Measurements from ENCODE around the gene GRIK1. TPM values are rescaled to one million over a fixed set of nuclear protein-coding genes. Genes with fewer than 3 reads are reported as not detected.

Gene GRIK1
- polyA plus RNA-seq, 6 donors from 2014 or later, result not detected

DNA sequence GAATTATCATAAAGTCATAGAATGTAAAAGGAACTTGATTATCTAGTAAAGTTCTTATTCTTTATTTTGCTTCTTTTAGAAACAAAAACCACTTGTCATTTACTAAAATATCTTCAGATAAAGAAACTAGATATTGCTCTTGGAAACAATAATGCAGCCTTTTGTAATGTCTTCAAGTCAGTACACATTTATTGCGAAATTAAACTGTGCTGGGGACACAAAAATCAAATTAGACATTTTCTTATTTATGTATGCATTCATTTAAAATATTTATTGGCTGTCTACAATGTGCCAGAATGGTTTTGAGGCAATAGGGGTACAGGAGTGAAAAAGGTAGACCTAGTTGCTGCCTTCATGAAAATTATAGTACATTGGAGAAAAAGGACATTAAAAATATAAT, 201.1 kb downstream of the GRIK1 start:
- peaks cover 0 to 7% (median 5%) of the 10 kb centered on the region in 3 donors for H3K27me3 Mint-ChIP-seq
- ATAC-seq (ENCODE audit: low read depth in 2 of 2) (no peak), DNase-seq (no peak)
- H3K27ac Mint-ChIP-seq, result no peak overlapping the region
- H3K4me3 Mint-ChIP-seq, result no peak overlapping the region
- no peaks in the 10 kb centered on the region for H3K4me1 Mint-ChIP-seq
- peaks cover 0 to 5% (median 0%) of the 10 kb centered on the region in 7 donors for H3K9me3 Mint-ChIP-seq
- no peaks in the 10 kb centered on the region for H3K36me3 Mint-ChIP-seq

DNA sequence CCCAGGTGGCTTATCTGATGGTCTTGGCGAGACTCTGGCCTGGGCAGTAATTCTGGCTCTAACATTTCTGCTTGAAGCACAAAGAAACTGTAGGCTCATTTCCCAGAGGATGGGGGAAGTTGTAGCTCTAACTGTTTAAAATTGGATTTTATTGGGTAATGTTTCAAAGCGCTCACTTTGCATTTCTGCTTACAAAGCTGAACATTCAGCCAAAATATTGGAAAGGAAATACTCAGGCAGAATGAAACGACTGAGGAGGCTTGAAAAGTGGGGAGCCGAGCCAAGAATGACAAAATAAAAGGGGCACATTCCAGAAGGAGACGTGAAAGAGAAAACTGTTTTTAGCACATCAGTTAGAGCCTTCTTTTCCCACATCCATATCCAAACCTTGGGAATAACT, 202.6 kb downstream of the GRIK1 start:
- DNase-seq, result no peak
- no peaks in the 10 kb centered on the region for H3K4me1 Mint-ChIP-seq
- no peak overlapping the region for H3K27ac Mint-ChIP-seq
- no peaks in the 10 kb centered on the region for H3K36me3 Mint-ChIP-seq
- ATAC-seq (ENCODE audit: low read depth in 2 of 2), result no peak
- no peak overlapping the region for H3K4me3 Mint-ChIP-seq
- H3K9me3 Mint-ChIP-seq, result peaks cover 0 to 5% (median 0%) of the 10 kb centered on the region in 7 donors
- H3K27me3 Mint-ChIP-seq, result peaks cover 0 to 5% (median 0%) of the 10 kb centered on the region in 3 donors

DNA sequence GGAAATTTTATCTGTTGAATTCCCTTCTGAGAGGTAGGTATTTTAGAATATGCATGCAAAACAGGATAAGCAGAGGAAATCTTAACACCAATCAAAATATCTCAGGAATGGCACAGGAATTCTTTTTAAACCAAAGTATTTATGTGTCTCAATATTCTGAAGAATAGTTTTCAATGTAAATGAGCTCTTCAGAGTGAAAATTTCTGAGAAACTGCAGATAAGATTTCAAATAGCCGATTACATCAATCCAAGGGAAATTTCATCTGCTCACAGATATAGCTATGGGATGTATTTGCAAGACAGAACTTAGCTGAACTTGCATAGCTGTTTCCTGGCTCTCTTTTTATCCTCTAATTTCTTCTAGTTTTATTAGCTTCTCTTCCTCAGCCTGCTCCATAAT, 209.5 kb downstream of the GRIK1 start:
- Mint-ChIP-seq H3K4me3 (no peak overlapping the region), H3K4me1 (no peaks in the 10 kb centered on the region), H3K27ac (peak overlapping the region in 1 of 6 donors; percentile 49), H3K9me3 (peaks cover 0 to 9% (median 0%) of the 10 kb centered on the region in 7 donors), H3K27me3 (no peaks in the 10 kb centered on the region), H3K36me3 (no peaks in the 10 kb centered on the region)
- DNase-seq (no peak), ATAC-seq (ENCODE audit: low read depth in 2 of 2) (no peak)

DNA sequence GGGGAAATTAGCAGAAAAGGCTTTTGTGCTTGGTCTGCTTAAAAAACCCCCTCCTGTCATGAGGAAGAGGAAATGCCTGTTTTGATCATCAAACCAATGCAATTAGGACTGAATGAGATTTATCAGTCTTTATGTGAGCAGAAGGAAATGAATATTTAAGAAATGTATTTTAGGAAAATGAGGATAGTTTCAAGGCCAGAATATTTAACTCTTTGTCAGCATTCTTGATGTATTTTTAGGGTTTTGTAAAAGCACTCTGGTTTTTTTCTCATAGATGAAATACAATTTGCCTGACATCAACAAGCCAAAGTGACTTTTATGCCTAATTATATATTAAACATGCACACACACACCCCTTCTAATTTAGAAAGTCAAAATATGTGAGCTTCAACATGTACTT, 213.8 kb downstream of the GRIK1 start:
- H3K27ac Mint-ChIP-seq, result no peak overlapping the region
- ATAC-seq (ENCODE audit: low read depth in 2 of 2) (no peak), DNase-seq (no peak)
- no peaks in the 10 kb centered on the region for H3K36me3 Mint-ChIP-seq
- H3K9me3 Mint-ChIP-seq, result peaks cover 0 to 5% (median 0%) of the 10 kb centered on the region in 7 donors
- no peaks in the 10 kb centered on the region for H3K4me1 Mint-ChIP-seq
- H3K27me3 Mint-ChIP-seq, result peaks cover 2 to 4% (median 4%) of the 10 kb centered on the region in 3 donors
- H3K4me3 Mint-ChIP-seq, result no peak overlapping the region

DNA sequence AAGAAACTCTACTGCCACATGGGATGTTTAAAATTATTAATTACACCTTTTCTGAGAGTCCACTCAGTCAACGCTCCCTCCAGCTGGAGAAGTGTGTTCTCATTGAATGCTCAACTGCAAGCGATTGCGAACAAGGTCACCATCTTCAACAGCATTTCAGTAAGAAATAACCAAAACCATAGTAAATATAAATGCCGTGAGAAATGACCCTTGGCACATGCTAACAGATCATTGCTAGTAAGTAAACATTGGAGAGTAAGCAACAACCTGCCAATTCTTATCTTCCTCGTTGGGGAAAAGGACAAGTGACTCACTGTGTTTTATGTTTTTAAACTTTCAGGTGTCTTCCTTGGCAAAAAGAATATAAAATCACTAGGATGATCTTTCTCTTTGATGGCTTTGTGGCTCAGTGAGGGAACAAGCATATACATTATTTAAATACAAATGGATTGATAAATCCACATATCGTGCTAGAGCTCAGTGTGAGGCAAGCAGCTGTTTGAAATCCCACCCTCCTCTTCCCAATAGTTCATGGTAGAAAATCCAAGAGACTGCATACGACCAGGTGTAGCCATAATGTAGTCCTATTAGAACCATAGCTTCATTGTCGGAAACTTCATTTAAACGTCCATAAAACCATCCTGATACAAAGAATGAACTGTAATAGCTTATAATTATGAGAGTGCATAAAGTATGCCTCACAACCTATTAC, 214.6 kb downstream of the GRIK1 start:
- Mint-ChIP-seq H3K4me3 (no peak overlapping the region), H3K27me3 (peaks cover 4 to 12% (median 11%) of the 10 kb centered on the region in 3 donors), H3K4me1 (no peaks in the 10 kb centered on the region), H3K9me3 (peaks cover 0 to 5% (median 0%) of the 10 kb centered on the region in 7 donors), H3K36me3 (no peaks in the 10 kb centered on the region), H3K27ac (no peak overlapping the region)
- DNase-seq, result no peak
- ATAC-seq (ENCODE audit: low read depth in 2 of 2), result no peak

DNA sequence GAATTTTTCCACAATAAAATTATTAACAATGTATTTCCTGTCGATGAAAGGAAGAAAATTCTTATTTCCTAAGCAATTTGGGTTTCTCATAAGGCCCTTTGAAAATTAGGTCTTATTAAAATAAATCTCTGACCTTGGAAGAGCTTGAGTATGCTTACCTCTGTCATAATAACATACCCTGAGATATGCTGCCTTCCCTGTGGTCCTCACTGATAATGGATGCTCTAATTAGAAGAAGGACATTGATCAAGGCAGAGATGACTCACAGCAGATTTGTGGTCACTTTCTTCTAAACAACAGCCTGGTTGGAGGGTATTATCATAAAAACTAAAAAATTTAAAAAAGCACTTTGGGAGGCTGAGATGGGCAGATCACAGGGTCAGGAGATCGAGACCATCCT, 217.8 kb downstream of the GRIK1 start:
- Mint-ChIP-seq H3K4me1 (no peaks in the 10 kb centered on the region), H3K36me3 (no peaks in the 10 kb centered on the region), H3K27me3 (peaks cover 4 to 12% (median 11%) of the 10 kb centered on the region in 3 donors), H3K4me3 (no peak overlapping the region), H3K27ac (no peak overlapping the region), H3K9me3 (peaks cover 0 to 11% (median 6%) of the 10 kb centered on the region in 7 donors)
- ATAC-seq (ENCODE audit: low read depth in 2 of 2) (no peak), DNase-seq (no peak)

DNA sequence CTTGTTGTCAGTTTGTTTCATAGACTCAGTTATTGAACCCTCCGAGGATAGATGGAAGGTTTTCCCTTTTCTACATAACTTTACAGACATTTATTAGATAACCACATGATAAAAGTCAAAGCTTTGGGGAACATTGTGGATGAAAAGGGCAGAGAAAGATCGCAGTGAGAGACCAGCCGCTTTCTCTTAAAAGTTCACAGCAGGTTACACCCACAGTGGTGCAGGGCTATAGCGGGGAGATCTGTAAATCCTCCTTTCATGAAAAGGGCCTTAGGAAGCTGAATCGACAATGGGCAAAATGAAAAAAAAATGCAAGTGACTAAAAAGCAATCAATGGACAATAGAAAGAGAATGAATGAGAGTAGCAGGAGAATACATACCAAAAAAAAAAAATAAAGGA, 218.6 kb downstream of the GRIK1 start:
- Mint-ChIP-seq H3K4me1 (no peaks in the 10 kb centered on the region), H3K36me3 (no peaks in the 10 kb centered on the region), H3K4me3 (no peak overlapping the region), H3K27ac (no peak overlapping the region), H3K27me3 (peaks cover 4 to 12% (median 11%) of the 10 kb centered on the region in 3 donors), H3K9me3 (peaks cover 0 to 16% (median 9%) of the 10 kb centered on the region in 7 donors)
- DNase-seq (no peak), ATAC-seq (ENCODE audit: low read depth in 2 of 2) (no peak)

DNA sequence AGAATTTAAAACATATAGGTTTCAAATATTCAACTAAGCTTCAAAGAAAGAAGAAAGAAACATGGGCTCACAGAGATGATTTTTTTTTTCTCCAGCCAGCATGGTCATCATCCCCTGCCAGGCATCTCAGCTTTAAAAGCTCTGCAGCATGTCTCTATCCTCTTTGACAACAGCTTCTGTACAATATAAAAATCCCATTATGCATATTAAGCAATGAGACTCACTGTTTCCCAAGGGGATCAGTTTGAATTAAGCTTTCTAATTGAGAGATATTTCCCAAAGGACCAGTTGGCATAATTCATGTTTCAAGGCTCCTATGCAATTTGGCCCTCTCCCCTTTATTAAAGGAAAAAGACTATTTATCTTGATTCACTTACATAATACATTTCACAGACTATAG, 220.3 kb downstream of the GRIK1 start:
- Mint-ChIP-seq H3K27ac (no peak overlapping the region), H3K4me3 (no peak overlapping the region), H3K9me3 (peaks cover 4 to 21% (median 12%) of the 10 kb centered on the region in 7 donors), H3K4me1 (no peaks in the 10 kb centered on the region), H3K36me3 (no peaks in the 10 kb centered on the region), H3K27me3 (peaks cover 4 to 12% (median 11%) of the 10 kb centered on the region in 3 donors)
- DNase-seq (no peak), ATAC-seq (ENCODE audit: low read depth in 2 of 2) (no peak)

DNA sequence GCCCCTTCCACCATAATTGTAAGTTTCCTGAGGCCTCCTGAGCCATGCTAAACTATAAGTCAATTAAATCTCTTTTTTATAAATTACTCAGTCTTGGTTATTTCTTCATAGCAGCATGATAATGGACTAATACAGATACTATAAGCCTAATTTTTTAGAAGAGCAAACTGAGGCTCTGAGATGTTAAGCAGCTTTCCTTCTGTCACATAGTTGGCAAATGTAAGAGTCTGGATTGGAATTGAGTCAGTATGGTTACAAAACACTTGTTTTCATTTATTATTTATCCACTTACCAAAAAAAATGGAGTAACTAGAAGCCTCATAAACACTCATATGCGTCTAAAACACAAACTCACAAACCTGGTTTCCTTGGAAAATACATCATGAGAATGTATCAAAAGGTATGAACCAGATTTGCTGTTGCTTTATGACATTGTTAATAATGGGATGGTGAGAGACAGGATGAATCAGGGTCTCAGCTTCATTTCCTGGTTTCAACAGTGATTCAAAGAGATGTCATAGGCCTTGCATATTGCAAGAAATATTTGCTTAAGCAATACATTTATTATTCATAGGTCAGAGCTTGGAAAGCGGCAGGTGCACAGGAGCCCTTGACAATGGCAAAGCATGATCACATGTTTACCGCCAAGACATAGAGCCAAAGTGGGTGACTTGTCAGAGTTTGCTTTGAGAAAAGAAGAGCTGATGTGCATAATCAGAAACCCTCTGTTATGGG, 221.5 kb downstream of the GRIK1 start:
- Mint-ChIP-seq H3K9me3 (peaks cover 4 to 21% (median 12%) of the 10 kb centered on the region in 7 donors), H3K4me3 (peak overlapping the region in 1 of 8 donors; percentile 56), H3K4me1 (no peaks in the 10 kb centered on the region), H3K36me3 (no peaks in the 10 kb centered on the region), H3K27me3 (peaks cover 4 to 19% (median 17%) of the 10 kb centered on the region in 3 donors), H3K27ac (no peak overlapping the region)
- ATAC-seq (ENCODE audit: low read depth in 2 of 2) (no peak), DNase-seq (no peak)

DNA sequence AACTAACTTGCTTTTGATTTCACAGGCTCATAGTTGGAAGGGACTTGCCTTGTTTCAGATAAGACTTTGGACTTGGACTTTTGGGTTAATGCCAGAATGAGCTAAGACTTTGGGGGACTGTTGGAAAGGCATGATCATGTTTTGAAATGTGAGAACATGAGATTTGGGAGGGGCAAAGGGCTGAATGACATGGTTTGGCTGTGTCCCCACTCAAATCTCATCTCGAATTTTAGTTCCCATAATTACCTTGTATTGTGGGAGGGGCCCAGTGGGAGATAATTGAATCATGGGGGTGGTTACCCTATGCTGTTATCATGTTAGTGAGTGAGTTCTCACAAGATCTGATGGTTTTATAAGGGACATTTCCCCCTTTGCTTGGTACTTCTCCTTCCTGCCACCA, 222.1 kb downstream of the GRIK1 start:
- no peaks in the 10 kb centered on the region for H3K4me1 Mint-ChIP-seq
- no peak for DNase-seq
- no peaks in the 10 kb centered on the region for H3K36me3 Mint-ChIP-seq
- peaks cover 4 to 21% (median 12%) of the 10 kb centered on the region in 7 donors for H3K9me3 Mint-ChIP-seq
- no peak overlapping the region for H3K4me3 Mint-ChIP-seq
- ATAC-seq (ENCODE audit: low read depth in 2 of 2), result no peak
- peaks cover 4 to 21% (median 19%) of the 10 kb centered on the region in 3 donors for H3K27me3 Mint-ChIP-seq
- H3K27ac Mint-ChIP-seq, result no peak overlapping the region

DNA sequence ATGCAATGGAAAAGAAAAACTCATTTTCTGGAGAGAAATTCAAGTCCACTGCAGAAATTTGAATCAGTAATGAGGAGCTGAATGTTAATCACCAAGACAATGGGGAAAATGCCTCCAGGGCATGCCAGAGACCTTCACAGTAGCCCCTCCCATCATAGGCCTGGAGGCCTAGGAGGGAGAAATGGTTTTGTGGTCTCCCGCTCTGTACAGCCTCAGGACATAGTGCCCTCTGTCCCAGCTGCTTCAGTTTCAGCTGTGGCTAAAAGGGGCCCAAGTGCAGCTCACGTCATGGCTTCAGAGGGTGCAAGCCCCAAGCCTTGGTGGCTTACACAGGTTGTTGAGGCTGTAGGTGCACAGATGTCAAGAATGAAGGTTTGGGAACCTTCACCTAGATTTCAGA, 223.0 kb downstream of the GRIK1 start:
- H3K9me3 Mint-ChIP-seq, result peaks cover 4 to 21% (median 12%) of the 10 kb centered on the region in 7 donors
- no peak for DNase-seq
- no peaks in the 10 kb centered on the region for H3K4me1 Mint-ChIP-seq
- ATAC-seq (ENCODE audit: low read depth in 2 of 2), result no peak
- no peak overlapping the region for H3K27ac Mint-ChIP-seq
- no peaks in the 10 kb centered on the region for H3K36me3 Mint-ChIP-seq
- H3K4me3 Mint-ChIP-seq, result no peak overlapping the region
- H3K27me3 Mint-ChIP-seq, result peaks cover 4 to 23% (median 19%) of the 10 kb centered on the region in 3 donors

DNA sequence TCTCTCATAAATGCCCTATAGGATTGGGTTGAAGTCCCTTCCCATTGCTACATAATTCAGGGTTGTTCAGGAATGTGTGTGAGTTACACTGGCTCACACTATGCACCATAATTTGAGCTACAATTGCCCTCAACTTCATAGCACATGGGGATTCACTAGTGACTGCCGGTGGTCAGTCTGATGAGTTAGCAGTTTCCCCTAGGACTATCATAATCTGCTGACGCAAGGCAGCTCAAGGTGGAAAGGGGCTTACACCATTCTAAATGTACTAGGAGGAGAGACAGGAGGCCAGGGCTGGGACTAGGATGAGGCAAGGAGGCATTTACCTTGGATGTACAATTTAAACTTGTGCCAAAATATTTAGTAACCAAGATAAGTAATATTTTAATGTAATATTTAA, 224.7 kb downstream of the GRIK1 start:
- H3K4me3 Mint-ChIP-seq, result peak overlapping the region in 1 of 8 donors; percentile 37
- DNase-seq, result no peak
- peaks cover 0 to 11% (median 8%) of the 10 kb centered on the region in 3 donors for H3K27me3 Mint-ChIP-seq
- H3K36me3 Mint-ChIP-seq, result no peaks in the 10 kb centered on the region
- no peaks in the 10 kb centered on the region for H3K4me1 Mint-ChIP-seq
- peaks cover 4 to 21% (median 12%) of the 10 kb centered on the region in 7 donors for H3K9me3 Mint-ChIP-seq
- ATAC-seq (ENCODE audit: low read depth in 2 of 2), result no peak
- H3K27ac Mint-ChIP-seq, result no peak overlapping the region

DNA sequence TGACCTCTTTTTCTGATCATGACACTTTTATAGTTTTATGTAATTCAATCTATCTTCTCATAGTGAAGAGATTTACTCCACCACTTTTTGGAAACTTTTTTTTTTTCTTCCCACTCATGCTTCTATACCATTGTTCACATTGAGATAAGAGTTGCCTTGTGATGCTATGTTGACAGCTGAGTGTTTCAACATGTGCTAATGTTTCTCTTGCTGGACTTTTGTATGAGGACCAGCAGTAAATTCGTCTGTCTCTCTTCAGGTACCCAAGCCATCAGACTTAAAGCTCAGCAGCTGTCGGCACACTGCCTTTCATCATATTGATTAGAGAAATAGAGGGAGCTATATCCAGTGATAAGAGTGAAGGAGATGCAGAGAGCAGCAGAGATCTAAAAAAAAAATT, 227.0 kb downstream of the GRIK1 start:
- peaks cover 0 to 11% (median 8%) of the 10 kb centered on the region in 3 donors for H3K27me3 Mint-ChIP-seq
- H3K4me1 Mint-ChIP-seq, result no peaks in the 10 kb centered on the region
- DNase-seq, result no peak
- no peak overlapping the region for H3K27ac Mint-ChIP-seq
- H3K9me3 Mint-ChIP-seq, result peaks cover 4 to 17% (median 7%) of the 10 kb centered on the region in 7 donors
- no peak for ATAC-seq (ENCODE audit: low read depth in 2 of 2)
- no peak overlapping the region for H3K4me3 Mint-ChIP-seq
- H3K36me3 Mint-ChIP-seq, result no peaks in the 10 kb centered on the region

DNA sequence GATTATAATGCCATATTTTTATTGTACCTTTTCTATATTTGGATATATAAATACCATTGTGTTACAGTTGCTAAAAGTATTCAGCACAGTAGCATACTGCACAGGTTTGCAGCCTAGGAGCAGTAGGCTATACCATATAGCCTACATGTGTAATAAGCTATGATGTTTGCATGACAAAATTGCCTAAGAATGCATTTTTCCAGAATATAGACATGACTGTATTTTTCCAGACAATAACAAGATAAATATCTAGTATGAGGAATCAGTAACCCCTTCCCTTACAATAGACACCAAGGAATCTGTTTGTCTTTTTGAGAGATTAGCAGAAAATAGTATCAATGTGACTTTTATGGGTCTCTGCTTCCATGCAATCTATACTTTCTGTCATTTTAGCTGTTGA, 228.6 kb downstream of the GRIK1 start:
- Mint-ChIP-seq H3K36me3 (no peaks in the 10 kb centered on the region), H3K27ac (no peak overlapping the region), H3K4me3 (no peak overlapping the region), H3K27me3 (peaks cover 0 to 11% (median 8%) of the 10 kb centered on the region in 3 donors), H3K9me3 (peaks cover 2 to 6% (median 4%) of the 10 kb centered on the region in 7 donors), H3K4me1 (no peaks in the 10 kb centered on the region)
- ATAC-seq (ENCODE audit: low read depth in 2 of 2) (no peak), DNase-seq (no peak)

All from naive B cell (primary cell).